HG02623 (cell line): ENCODE measurements around the gene OR9Q1.

Experiments
- ATAC-seq: cut with Tn5 transposase; IDR thresholded peaks from one replicate; pipeline ENCODE4 v1.9.1; 2021; ENCODE audit warnings: moderate library complexity; ENCODE audit not compliant: unreplicated experiment

Gene OR9Q1

GRCh38 chr11:58030653-58031052, 7.0 kb downstream of the OR9Q1 start, which contains the start of gene OR6Q1:
OR6Q1 (plus strand) TSS chr11:58030953; CDS start chr11:58030953, 0 bp downstream.
- no peak for ATAC-seq

GRCh38 chr11:58034471-58034870, 10.8 kb downstream of the OR9Q1 start:
- ATAC-seq: no peak

- no peak for ATAC-seq
These were observed 15.9 kb downstream of the OR9Q1 start for GRCh38 chr11:58039589-58039988.

- no peak for ATAC-seq
These were observed 19.7 kb downstream of the OR9Q1 start for GRCh38 chr11:58043379-58043778.

GRCh38 chr11:58046231-58046630, 22.6 kb downstream of the OR9Q1 start:
- ATAC-seq: no peak

GRCh38 chr11:58047818-58048217, 24.1 kb downstream of the OR9Q1 start:
- ATAC-seq: no peak

- ATAC-seq: no peak
These were observed 32.2 kb downstream of the OR9Q1 start for GRCh38 chr11:58055806-58056401.

- ATAC-seq: no peak
These were observed 33.8 kb downstream of the OR9Q1 start for GRCh38 chr11:58057481-58057880.

- ATAC-seq: no peak
These were observed 34.8 kb downstream of the OR9Q1 start for GRCh38 chr11:58058276-58059006.

- ATAC-seq: no peak
These were observed 35.3 kb downstream of the OR9Q1 start for GRCh38 chr11:58059007-58059350.

GRCh38 chr11:58060535-58060934, 36.9 kb downstream of the OR9Q1 start:
- no peak for ATAC-seq

- ATAC-seq: no peak
These were observed 37.4 kb downstream of the OR9Q1 start for GRCh38 chr11:58060939-58061672.

- ATAC-seq: no peak
These were observed 38.1 kb downstream of the OR9Q1 start for GRCh38 chr11:58061813-58062212.

GRCh38 chr11:58067685-58068084, 44.0 kb downstream of the OR9Q1 start:
- ATAC-seq: no peak

- no peak for ATAC-seq
These were observed 45.0 kb downstream of the OR9Q1 start for GRCh38 chr11:58068655-58069054.

GRCh38 chr11:58070585-58070984, 46.9 kb downstream of the OR9Q1 start:
- ATAC-seq: no peak

- ATAC-seq: no peak
These were observed 52.1 kb downstream of the OR9Q1 start for GRCh38 chr11:58075781-58076180.

GRCh38 chr11:58086528-58086927, 62.8 kb downstream of the OR9Q1 start:
- ATAC-seq: no peak

GRCh38 chr11:58097437-58097836, 73.8 kb downstream of the OR9Q1 start:
- ATAC-seq: no peak

GRCh38 chr11:58121096-58121495, 97.4 kb downstream of the OR9Q1 start:
- no peak for ATAC-seq

- no peak for ATAC-seq
These were observed 101.8 kb downstream of the OR9Q1 start, which contains the start of gene OR9I1 for GRCh38 chr11:58125469-58125868. OR9I1 (minus strand) TSS chr11:58125530; CDS start chr11:58119444, 6,086 bp downstream.

- ATAC-seq: no peak
These were observed 103.7 kb downstream of the OR9Q1 start for GRCh38 chr11:58127350-58127749.
